DND-41 (cell line): ENCODE data around the gene ACTMAP.
"Not testable (repeated sequence)": the region's sequence is repeated elsewhere in the genome, so short reads cannot be mapped to it uniquely, and the experiment has no call there.

Experiments
- ATAC-seq: fragments of 200-7000 bp; cut with Tn5 transposase; 3 replicates; pipeline ENCODE4 v1.9.1; 2021; ENCODE audit warnings: low read depth; ENCODE audit not compliant: insufficient read depth
- DNase-seq: peaks from one replicate; pipeline ENCODE4 v3.0.0-alpha.2; 2020
- H2AFZ ChIP-seq: 2 replicates; pipeline ENCODE4 v1.6.0; 2012; ENCODE audit warnings: low read depth, low read length
- H3K27ac ChIP-seq: 2 replicates; pipeline ENCODE4 v1.5.1; 2012; ENCODE audit warnings: low read length, inconsistent platforms
- H3K27me3 ChIP-seq: fragments of 200-600 bp; sonication (generic); 2 replicates; pipeline ENCODE4 v1.6.0; 2012; ENCODE audit warnings: low read length, mild to moderate bottlenecking, inconsistent platforms; ENCODE audit not compliant: insufficient read depth, poor library complexity
- H3K36me3 ChIP-seq: 2 replicates; pipeline ENCODE4 v1.5.1; 2012; ENCODE audit warnings: low read length, inconsistent platforms; ENCODE audit not compliant: insufficient read depth
- H3K4me1 ChIP-seq: 2 replicates; pipeline ENCODE4 v1.5.1; 2012; ENCODE audit warnings: mild to moderate bottlenecking, low read length; ENCODE audit not compliant: insufficient read depth
- H3K4me2 ChIP-seq: 2 replicates; pipeline ENCODE4 v1.6.0; 2012; ENCODE audit warnings: mild to moderate bottlenecking, moderate library complexity, low read length, inconsistent platforms; ENCODE audit not compliant: insufficient read depth
- H3K4me3 ChIP-seq, 2 experiments: fragments of 200-600 bp in 1 of 2; shearing (Covaris generic) in 1 of 2; 2 replicates each; pipeline ENCODE4 v1.5.1; 2012 to 2016; ENCODE audit warnings: inconsistent platforms in 2 of 2, low read length in 2 of 2, mild to moderate bottlenecking in 2 of 2, low read depth in 1 of 2, moderate library complexity in 1 of 2
- H3K79me2 ChIP-seq: 2 replicates; pipeline ENCODE4 v1.6.0; 2012; ENCODE audit warnings: low read length, inconsistent platforms; ENCODE audit not compliant: insufficient read depth
- H3K9ac ChIP-seq: 2 replicates; pipeline ENCODE4 v1.6.0; 2012; ENCODE audit warnings: low read depth, mild to moderate bottlenecking, inconsistent platforms, low read length, moderate library complexity
- H3K9me3 ChIP-seq: 2 replicates; pipeline ENCODE4 v1.5.1; 2012; ENCODE audit warnings: low read length, moderate library complexity, mild to moderate bottlenecking, inconsistent platforms; ENCODE audit not compliant: insufficient read depth, severe bottlenecking
- H4K20me1 ChIP-seq: 2 replicates; pipeline ENCODE4 v1.6.0; 2012; ENCODE audit warnings: low read length; ENCODE audit not compliant: insufficient read depth
- EZH2 ChIP-seq: IDR thresholded peaks from 3 replicates; pipeline ENCODE4 v1.6.1; 2012; ENCODE audit warnings: borderline replicate concordance, low read depth, mild to moderate bottlenecking, moderate library complexity, low read length, inconsistent platforms; ENCODE audit not compliant: severe bottlenecking
- TF ChIP-seq, protein P1 (sequence below): IDR thresholded peaks from 2 replicates; pipeline ENCODE4 v1.5.1; 2012; ENCODE audit warnings: borderline replicate concordance, low read length, moderate library complexity, mild to moderate bottlenecking; ENCODE audit not compliant: poor library complexity, severe bottlenecking; ENCODE audit errors: extremely low read depth

The ACTMAP gene

DNA sequence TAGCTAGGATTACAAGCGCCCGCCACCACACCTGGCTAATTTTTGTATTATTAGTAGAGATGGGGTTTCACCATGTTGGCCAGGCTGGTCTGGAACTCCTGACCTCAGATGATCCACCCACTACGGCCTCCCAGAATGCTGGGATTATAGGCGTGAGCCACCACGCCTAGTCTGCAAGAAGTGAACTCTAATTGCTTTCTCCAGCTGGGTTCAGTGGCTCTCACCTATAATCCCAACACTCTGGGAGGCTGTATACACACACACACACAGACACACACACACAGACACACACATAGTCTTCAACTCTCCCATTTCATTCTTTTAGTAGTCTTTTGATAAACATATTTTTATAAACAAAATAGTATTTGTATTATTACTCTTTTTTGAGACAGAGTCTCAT lies 20.2 kb downstream of the ACTMAP start:
- H2AFZ ChIP-seq, H3K9me3 ChIP-seq, H4K20me1 ChIP-seq, H3K27me3 ChIP-seq, H3K4me1 ChIP-seq, H3K27ac ChIP-seq, H3K4me3 ChIP-seq, DNase-seq, ATAC-seq, H3K9ac ChIP-seq, H3K4me2 ChIP-seq, H3K79me2 ChIP-seq: not testable (repeated sequence)
- peaks cover 64% of the 10 kb centered on the region for H3K36me3 ChIP-seq

GRCh38 chr19:40726279-40726678 lies 24.0 kb downstream of the ACTMAP start:
- ATAC-seq (no peak), DNase-seq (no peak)
- Histone ChIP-seq H3K79me2 (peaks cover 9% of the 10 kb centered on the region; the same call in 1 of the 2 replicates), H3K4me1 (no peaks in the 10 kb centered on the region), H3K27me3 (no peaks in the 10 kb centered on the region), H3K9ac (no peak overlapping the region), H3K4me2 (no peak overlapping the region), H3K27ac (no peak overlapping the region), H3K9me3 (no peaks in the 10 kb centered on the region), H3K36me3 (peaks cover 46% of the 10 kb centered on the region), H4K20me1 (no peaks in the 10 kb centered on the region), H2AFZ (no peak overlapping the region), H3K4me3 (no peak overlapping the region)
- TF ChIP-seq, protein P1, sequence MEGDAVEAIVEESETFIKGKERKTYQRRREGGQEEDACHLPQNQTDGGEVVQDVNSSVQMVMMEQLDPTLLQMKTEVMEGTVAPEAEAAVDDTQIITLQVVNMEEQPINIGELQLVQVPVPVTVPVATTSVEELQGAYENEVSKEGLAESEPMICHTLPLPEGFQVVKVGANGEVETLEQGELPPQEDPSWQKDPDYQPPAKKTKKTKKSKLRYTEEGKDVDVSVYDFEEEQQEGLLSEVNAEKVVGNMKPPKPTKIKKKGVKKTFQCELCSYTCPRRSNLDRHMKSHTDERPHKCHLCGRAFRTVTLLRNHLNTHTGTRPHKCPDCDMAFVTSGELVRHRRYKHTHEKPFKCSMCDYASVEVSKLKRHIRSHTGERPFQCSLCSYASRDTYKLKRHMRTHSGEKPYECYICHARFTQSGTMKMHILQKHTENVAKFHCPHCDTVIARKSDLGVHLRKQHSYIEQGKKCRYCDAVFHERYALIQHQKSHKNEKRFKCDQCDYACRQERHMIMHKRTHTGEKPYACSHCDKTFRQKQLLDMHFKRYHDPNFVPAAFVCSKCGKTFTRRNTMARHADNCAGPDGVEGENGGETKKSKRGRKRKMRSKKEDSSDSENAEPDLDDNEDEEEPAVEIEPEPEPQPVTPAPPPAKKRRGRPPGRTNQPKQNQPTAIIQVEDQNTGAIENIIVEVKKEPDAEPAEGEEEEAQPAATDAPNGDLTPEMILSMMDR, result no peak
- TF ChIP-seq EZH2, result no peak

DNA sequence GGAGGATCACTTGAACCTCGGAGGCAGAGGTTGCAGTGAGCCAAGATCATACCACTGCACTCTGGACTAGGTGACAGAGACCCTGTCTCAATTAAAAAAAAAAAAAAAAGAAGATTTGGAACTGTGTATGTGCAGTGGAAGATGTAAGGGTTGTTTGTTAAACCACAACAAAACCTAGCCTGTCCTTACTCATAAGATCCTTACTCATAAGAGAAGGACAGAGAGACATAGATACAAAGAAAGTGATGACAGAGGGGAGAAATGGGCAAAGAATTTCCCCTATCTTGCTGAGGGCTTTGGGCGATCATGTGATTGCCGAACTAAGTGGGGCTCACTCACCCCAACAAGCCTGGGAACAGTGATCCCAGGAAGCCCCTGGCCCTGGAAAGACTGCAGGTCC lies 25.4 kb downstream of the ACTMAP start:
- Histone ChIP-seq H3K27ac (no peak overlapping the region), H3K36me3 (peaks cover 40% of the 10 kb centered on the region), H3K4me3 (no peak overlapping the region), H3K9ac (no peak overlapping the region), H3K79me2 (peaks cover 21% of the 10 kb centered on the region; the same call in 1 of the 2 replicates), H3K4me1 (peaks cover 13% of the 10 kb centered on the region), H3K9me3 (no peaks in the 10 kb centered on the region), H4K20me1 (no peaks in the 10 kb centered on the region), H2AFZ (no peak overlapping the region), H3K4me2 (no peak overlapping the region), H3K27me3 (no peaks in the 10 kb centered on the region)
- DNase-seq, result no peak
- TF ChIP-seq, protein P1, result no peak
- TF ChIP-seq EZH2, result no peak
- no peak for ATAC-seq

DNA sequence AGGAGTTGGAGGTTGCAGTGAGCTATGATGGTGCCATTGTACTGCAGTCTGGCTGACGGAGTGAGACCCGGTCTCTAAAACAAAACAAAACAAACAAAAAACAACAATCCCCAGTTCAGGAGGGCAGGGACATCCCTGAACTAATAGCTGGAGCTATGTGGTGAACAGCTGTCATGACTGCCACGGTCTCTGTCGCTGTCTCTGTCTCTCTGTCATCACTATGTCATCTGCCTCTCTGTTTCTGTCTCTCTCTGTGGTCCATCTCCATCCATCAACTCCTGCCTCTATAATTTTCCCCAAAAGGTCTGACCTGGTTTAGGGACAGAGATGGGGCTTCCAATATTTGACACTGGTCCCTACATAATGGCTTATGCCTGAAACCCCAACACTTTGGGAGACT lies 26.0 kb downstream of the ACTMAP start:
- Histone ChIP-seq H3K4me2 (no peak overlapping the region), H3K4me3 (no peak overlapping the region), H3K79me2 (peaks cover 26% of the 10 kb centered on the region), H3K27ac (no peak overlapping the region), H3K9me3 (no peaks in the 10 kb centered on the region), H3K27me3 (no peaks in the 10 kb centered on the region), H2AFZ (no peak overlapping the region), H3K4me1 (peaks cover 19% of the 10 kb centered on the region), H4K20me1 (peaks cover 2% of the 10 kb centered on the region; the same call in 1 of the 2 replicates), H3K36me3 (peaks cover 40% of the 10 kb centered on the region), H3K9ac (no peak overlapping the region)
- TF ChIP-seq, protein P1, result no peak
- no peak for TF ChIP-seq EZH2
- DNase-seq, result no peak
- ATAC-seq, result no peak
